Naive thymus-derived CD8-positive, alpha-beta T cell (primary cell): ENCODE measurements around the gene ANO8. TPM values are rescaled to one million over a fixed set of nuclear protein-coding genes. Genes with fewer than 3 reads are reported as not detected.

Experiments used
- ATAC-seq, 2 donors: fragments of 150-1000 bp; cut with Tn5 transposase in 1 of 2; sonication (Bioruptor Pico), chemical (Tn5 transposase) in 1 of 2; 1 replicate in 1 of 2; 2 replicates in 1 of 2; pipeline ENCODE4 v1.10.0; 2021; ENCODE audit warnings: mild to moderate bottlenecking in 2 of 2, moderate library complexity in 2 of 2
- POLR2A ChIA-PET: fragments of 350-600 bp; sonication (Branson Sonifier 250); formaldehyde crosslinking; loops from one replicate; lab custom pipeline; 2021; ENCODE audit warnings: antibody characterized with exemption; lab: Charles Lee
- DNase-seq, 10 donors: peaks; one replicate each; pipeline versions ENCODE4 v3.0.0 to v3.0.0-alpha.2; 2020 to 2022
- H3K27ac Mint-ChIP-seq, 10 donors: one replicate each; pipeline ENCODE4 v1.8.0; 2020 to 2022; ENCODE audit warnings: mild to moderate bottlenecking in 10 of 10, mixed read lengths in 10 of 10, moderate library complexity in 4 of 10, inconsistent platforms in 1 of 10
- H3K27me3 Mint-ChIP-seq, 5 donors: one replicate each; pipeline ENCODE4 v1.8.0; 2021 to 2022; ENCODE audit warnings: mixed read lengths in 5 of 5
- H3K36me3 Mint-ChIP-seq, 3 donors: one replicate each; pipeline ENCODE4 v1.8.0; 2020 to 2022; ENCODE audit warnings: mixed read lengths in 3 of 3, mild to moderate bottlenecking in 2 of 3, inconsistent platforms in 1 of 3
- H3K4me1 Mint-ChIP-seq, 4 donors: one replicate each; pipeline ENCODE4 v1.8.0; 2021 to 2022; ENCODE audit warnings: mixed read lengths in 4 of 4
- H3K4me3 Mint-ChIP-seq, 10 donors: one replicate each; pipeline ENCODE4 v1.8.0; 2020 to 2022; ENCODE audit warnings: mild to moderate bottlenecking in 10 of 10, mixed read lengths in 10 of 10, moderate library complexity in 6 of 10, inconsistent platforms in 1 of 10
- H3K9me3 Mint-ChIP-seq, 9 donors: one replicate each; pipeline ENCODE4 v1.8.0; 2020 to 2022; ENCODE audit warnings: mixed read lengths in 9 of 9, mild to moderate bottlenecking in 3 of 9, inconsistent platforms in 1 of 9, moderate library complexity in 1 of 9
- polyA plus RNA-seq, 3 donors: library from polyadenylated mRNA; unstranded; fragments of 300-500 nt; fragmentation: Illumina TruSeq; gene quantifications; one replicate each; pipeline ENCODE4 v1.2.3, GENCODE V29; 2021
- total RNA-seq, 8 experiments: library from RNA in 2 of 8; stranded (reverse) in 2 of 8; gene quantifications; one replicate each; pipeline ENCODE4 v1.2.3 and lab custom pipeline; 2021 to 2026

Gene ANO8
- total and polyA plus RNA-seq, 5 experiments from 2014 or later, result 0.08 to 18.4 (median 0.29) TPM

- no peak for ATAC-seq
- Mint-ChIP-seq H3K27me3 (no peaks in the 10 kb centered on the region), H3K36me3 (peaks cover 0 to 8% (median 0%) of the 10 kb centered on the region in 3 donors), H3K27ac (peak overlapping the region in 2 of 10 donors; percentile 18 to 29), H3K4me3 (no peak overlapping the region), H3K9me3 (no peaks in the 10 kb centered on the region), H3K4me1 (peaks cover 7 to 30% (median 19%) of the 10 kb centered on the region in 4 donors)
- POLR2A ChIA-PET, result interaction anchor here (0.6 to 3.2 kb wide), 3 partner anchors 16 to 494 kb away, joined by 4 to 19 read pairs (median 4); partner anchors contain the start of genes DDA1 and MRPL34
- no peak for DNase-seq
These were observed 8.6 kb downstream of the ANO8 start for GRCh38 chr19:17325881-17326594.

- Mint-ChIP-seq H3K27ac (peak overlapping the region in 1 of 10 donors; percentile 15), H3K4me3 (no peak overlapping the region), H3K27me3 (no peaks in the 10 kb centered on the region), H3K36me3 (peaks cover 0 to 17% (median 1%) of the 10 kb centered on the region in 3 donors), H3K9me3 (no peaks in the 10 kb centered on the region), H3K4me1 (peaks cover 1 to 25% (median 14%) of the 10 kb centered on the region in 4 donors)
- ATAC-seq (no peak), DNase-seq (no peak)
- POLR2A ChIA-PET, result interaction anchor here (0.6 to 1.8 kb wide), 5 partner anchors 8 to 1077 kb away, joined by 3 to 8 read pairs (median 3); partner anchors contain the start of genes ANO8, DDA1 and MRPL34
These were observed 9.5 kb downstream of the ANO8 start for GRCh38 chr19:17325133-17325532.

- H3K9me3 Mint-ChIP-seq, result no peaks in the 10 kb centered on the region
- H3K27me3 Mint-ChIP-seq, result no peaks in the 10 kb centered on the region
- DNase-seq (no peak), ATAC-seq (no peak)
- no peak overlapping the region for H3K4me3 Mint-ChIP-seq
- POLR2A ChIA-PET, result interaction anchor here (0.6 to 1.8 kb wide), 5 partner anchors 9 to 1076 kb away, joined by 3 to 8 read pairs (median 3); partner anchors contain the start of genes ANO8, DDA1 and MRPL34
- H3K27ac Mint-ChIP-seq, result no peak overlapping the region
- H3K36me3 Mint-ChIP-seq, result peaks cover 0 to 23% (median 3%) of the 10 kb centered on the region in 3 donors
- peaks cover 1 to 19% (median 12%) of the 10 kb centered on the region in 4 donors for H3K4me1 Mint-ChIP-seq
These were observed 10.1 kb downstream of the ANO8 start for GRCh38 chr19:17324357-17325114.

- no peaks in the 10 kb centered on the region for H3K27me3 Mint-ChIP-seq
- peak overlapping the region in 1 of 10 donors; percentile 63 for H3K27ac Mint-ChIP-seq
- ATAC-seq, result peak; percentile 28 to 32
- POLR2A ChIA-PET, result interaction anchor here (1.8 kb wide), 1 partner anchor 15 kb away, joined by 8 read pairs; the partner anchor contains the start of gene DDA1
- H3K4me1 Mint-ChIP-seq, result peaks cover 1 to 15% (median 12%) of the 10 kb centered on the region in 4 donors
- H3K9me3 Mint-ChIP-seq, result no peaks in the 10 kb centered on the region
- peaks cover 0 to 28% (median 3%) of the 10 kb centered on the region in 3 donors for H3K36me3 Mint-ChIP-seq
- peak overlapping the region in 2 of 10 donors; percentile 47 to 58 for H3K4me3 Mint-ChIP-seq
- DNase-seq, result peak in 2 of 10 donors; percentile 24 to 67
These were observed 10.7 kb downstream of the ANO8 start for GRCh38 chr19:17323964-17324332.

- Mint-ChIP-seq H3K4me1 (peaks cover 1 to 14% (median 12%) of the 10 kb centered on the region in 4 donors), H3K36me3 (peaks cover 0 to 30% (median 3%) of the 10 kb centered on the region in 3 donors), H3K4me3 (peak overlapping the region in 9 of 10 donors; percentile 5 to 74 (median 37)), H3K27ac (peak overlapping the region in 3 of 10 donors; percentile 42 to 88 (median 57)), H3K9me3 (no peaks in the 10 kb centered on the region), H3K27me3 (no peaks in the 10 kb centered on the region)
- DNase-seq, result no peak
- ATAC-seq, result peak; percentile 16 to 31
- POLR2A ChIA-PET, result interaction anchor here (0.6 to 1.8 kb wide), 4 partner anchors 10 to 98 kb away, joined by 3 to 8 read pairs (median 3); partner anchors contain the start of gene DDA1
These were observed 11.2 kb downstream of the ANO8 start for GRCh38 chr19:17323300-17323963.

- H3K27ac Mint-ChIP-seq, result peak overlapping the region in 3 of 10 donors; percentile 40 to 88 (median 57)
- peak overlapping the region in 6 of 10 donors; percentile 13 to 74 (median 64) for H3K4me3 Mint-ChIP-seq
- peaks cover 0 to 35% (median 3%) of the 10 kb centered on the region in 3 donors for H3K36me3 Mint-ChIP-seq
- DNase-seq (no peak), ATAC-seq (no peak)
- POLR2A ChIA-PET, result interaction anchor here (1.2 kb wide), 2 partner anchors 9 to 11 kb away, joined by 3 read pairs; no protein-coding TSS in a partner anchor
- H3K27me3 Mint-ChIP-seq, result no peaks in the 10 kb centered on the region
- H3K9me3 Mint-ChIP-seq, result no peaks in the 10 kb centered on the region
- H3K4me1 Mint-ChIP-seq, result peaks cover 1 to 14% (median 12%) of the 10 kb centered on the region in 4 donors
These were observed 11.8 kb downstream of the ANO8 start for GRCh38 chr19:17322854-17323253.

- Mint-ChIP-seq H3K27ac (peak overlapping the region in 3 of 10 donors; percentile 38 to 73 (median 57)), H3K36me3 (peaks cover 0 to 44% (median 3%) of the 10 kb centered on the region in 3 donors), H3K9me3 (no peaks in the 10 kb centered on the region), H3K4me3 (peak overlapping the region in 1 of 10 donors; percentile 26), H3K27me3 (no peaks in the 10 kb centered on the region), H3K4me1 (peaks cover 1 to 14% (median 9%) of the 10 kb centered on the region in 4 donors)
- POLR2A ChIA-PET, result interaction anchor here (0.6 to 1.2 kb wide), 6 partner anchors 8 to 24 kb away, joined by 3 to 4 read pairs (median 3); partner anchors contain the start of genes ANO8 and DDA1
- ATAC-seq (no peak), DNase-seq (no peak)
These were observed 12.8 kb downstream of the ANO8 start for GRCh38 chr19:17321655-17322489.

GRCh38 chr19:17320435-17320834 lies 14.2 kb downstream of the ANO8 start:
- H3K4me3 Mint-ChIP-seq, result no peak overlapping the region
- H3K9me3 Mint-ChIP-seq, result no peaks in the 10 kb centered on the region
- H3K4me1 Mint-ChIP-seq, result peaks cover 4 to 14% (median 9%) of the 10 kb centered on the region in 4 donors
- POLR2A ChIA-PET, result interaction anchor here (0.6 to 1.2 kb wide), 4 partner anchors 10 to 158 kb away, joined by 3 to 5 read pairs (median 3); partner anchors contain the start of gene DDA1
- DNase-seq (no peak), ATAC-seq (no peak)
- peaks cover 0 to 59% (median 9%) of the 10 kb centered on the region in 3 donors for H3K36me3 Mint-ChIP-seq
- H3K27ac Mint-ChIP-seq, result no peak overlapping the region
- H3K27me3 Mint-ChIP-seq, result no peaks in the 10 kb centered on the region

- POLR2A ChIA-PET, result no interaction called here
These were observed 15.0 kb downstream of the ANO8 start for GRCh38 chr19:17319473-17320238.

GRCh38 chr19:17318966-17319365 lies 15.7 kb downstream of the ANO8 start:
- H3K9me3 Mint-ChIP-seq, result no peaks in the 10 kb centered on the region
- peaks cover 0 to 67% (median 9%) of the 10 kb centered on the region in 3 donors for H3K36me3 Mint-ChIP-seq
- ATAC-seq (no peak), DNase-seq (no peak)
- POLR2A ChIA-PET, result no interaction called here
- peaks cover 4 to 14% (median 9%) of the 10 kb centered on the region in 4 donors for H3K4me1 Mint-ChIP-seq
- H3K27me3 Mint-ChIP-seq, result no peaks in the 10 kb centered on the region
- peak overlapping the region in 1 of 10 donors; percentile 5 for H3K27ac Mint-ChIP-seq
- no peak overlapping the region for H3K4me3 Mint-ChIP-seq

More at GRCh38 chr19:17319473-17320238, 15.0 kb downstream of the ANO8 start:
- ATAC-seq, result no peak
- peaks cover 0 to 62% (median 9%) of the 10 kb centered on the region in 3 donors for H3K36me3 Mint-ChIP-seq
- no peaks in the 10 kb centered on the region for H3K27me3 Mint-ChIP-seq
- H3K4me3 Mint-ChIP-seq, result no peak overlapping the region
- peaks cover 4 to 14% (median 9%) of the 10 kb centered on the region in 4 donors for H3K4me1 Mint-ChIP-seq
- DNase-seq, result no peak
- no peaks in the 10 kb centered on the region for H3K9me3 Mint-ChIP-seq
- H3K27ac Mint-ChIP-seq, result peak overlapping the region in 2 of 10 donors; percentile 9 to 15
